GM12891 (cell line): Measurements from ENCODE around the gene SMAD6.

ENCODE experiments used
- DNase-seq: peaks from one replicate; pipeline ENCODE4 v3.0.0; 2011; ENCODE audit warnings: low spot score; ENCODE audit not compliant: insufficient read length
- FAIRE-seq: peaks from 2 replicates; lab custom pipeline; 2011; peaks lifted over from hg19 to GRCh38; lab: Jason Lieb, UNC
- PAX5 ChIP-seq: IDR thresholded peaks from 2 replicates; pipeline ENCODE4 v1.6.1; 2011; ENCODE audit warnings: low read length, moderate library complexity, mild to moderate bottlenecking; ENCODE audit not compliant: insufficient read depth, severe bottlenecking
- POLR2A ChIP-seq: IDR thresholded peaks from 2 replicates; pipeline ENCODE4 v1.6.1; 2011; ENCODE audit warnings: low read depth, low read length, control low read depth
- POLR2AphosphoS5 ChIP-seq: IDR thresholded peaks from 2 replicates; pipeline ENCODE4 v1.6.1; 2011; ENCODE audit warnings: low read depth, low read length, control low read depth
- POU2F2 ChIP-seq: IDR thresholded peaks from 2 replicates; pipeline ENCODE4 v1.6.1; 2011; ENCODE audit warnings: low read depth, mild to moderate bottlenecking, control low read depth, low read length, moderate library complexity
- SPI1 ChIP-seq: IDR thresholded peaks from 2 replicates; pipeline ENCODE4 v1.6.1; 2011; ENCODE audit warnings: low read depth, low read length, control low read depth
- TAF1 ChIP-seq: IDR thresholded peaks from 2 replicates; pipeline ENCODE4 v1.6.1; 2011; ENCODE audit warnings: low read depth, low read length, control low read depth

Gene SMAD6

DNA sequence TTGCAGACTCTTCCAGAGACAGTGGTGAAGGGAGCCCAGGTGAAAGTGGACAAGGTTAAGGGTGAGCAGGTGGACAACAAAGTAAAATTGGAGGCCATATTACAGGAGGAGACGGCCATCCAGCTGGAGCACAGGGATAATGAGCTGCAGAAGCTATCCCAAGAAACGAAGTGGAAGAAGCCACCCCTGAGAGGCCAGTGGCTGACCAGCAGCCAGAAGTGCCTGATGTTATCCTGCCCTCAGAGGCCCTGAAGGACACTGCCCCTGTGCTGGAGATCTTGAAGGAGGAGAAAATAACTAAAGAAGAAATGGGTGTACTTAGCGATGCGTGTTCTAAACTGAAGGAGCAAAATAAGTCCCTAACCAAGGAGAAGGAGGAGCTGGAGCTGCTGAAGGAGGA, 107.6 kb downstream of the SMAD6 start:
- no peak for FAIRE-seq
- TF ChIP-seq POLR2AphosphoS5: no peak
- TF ChIP-seq POLR2A: no peak
- TF ChIP-seq SPI1: no peak
- TF ChIP-seq TAF1: no peak
- TF ChIP-seq POU2F2: no peak
- TF ChIP-seq PAX5: no peak
- no peak for DNase-seq

DNA sequence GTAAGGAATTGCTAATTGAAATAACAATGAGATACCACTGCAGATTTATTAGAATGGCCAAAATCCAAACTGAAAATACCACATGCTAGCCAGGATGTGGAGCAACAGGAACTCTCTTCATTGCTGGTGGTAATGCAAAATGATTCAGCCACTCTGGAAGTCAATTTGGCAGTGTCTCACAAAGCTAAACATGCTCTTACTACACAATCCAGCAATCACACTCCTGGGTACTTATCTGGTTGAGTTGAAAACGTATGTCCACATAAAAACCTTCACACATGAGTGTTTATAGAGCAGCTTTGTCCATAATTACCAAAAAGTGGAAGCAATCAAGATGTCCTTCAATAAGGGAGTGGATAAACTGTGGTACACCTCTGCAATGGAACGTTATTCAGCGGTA, 113.3 kb downstream of the SMAD6 start:
- no peak for DNase-seq
- FAIRE-seq: no peak
- TF ChIP-seq SPI1 (no peak), POU2F2 (no peak), POLR2A (no peak), TAF1 (no peak)

DNA sequence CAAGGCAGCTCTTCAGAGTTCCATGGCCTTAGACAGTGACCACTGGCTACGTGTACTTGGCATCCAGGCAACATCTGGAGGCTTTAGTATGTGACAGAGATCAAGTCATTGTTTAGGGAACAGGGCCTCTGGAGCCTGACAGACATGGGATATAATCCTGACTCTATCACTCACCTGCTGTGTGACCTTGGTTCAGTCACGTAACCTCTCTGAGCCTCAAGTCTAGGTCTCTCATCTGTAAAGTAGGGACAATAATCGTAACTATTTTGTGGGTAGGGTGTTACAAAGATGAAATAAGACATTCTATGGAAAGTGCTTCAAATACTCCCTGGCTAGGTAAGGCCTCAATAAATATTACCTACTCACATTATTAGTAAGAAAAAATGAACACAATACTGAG, 114.2 kb downstream of the SMAD6 start:
- TF ChIP-seq SPI1 (no peak), TAF1 (no peak), POLR2A (no peak), PAX5 (no peak), POU2F2 (no peak), POLR2AphosphoS5 (no peak)
- no peak for DNase-seq
- no peak for FAIRE-seq

DNA sequence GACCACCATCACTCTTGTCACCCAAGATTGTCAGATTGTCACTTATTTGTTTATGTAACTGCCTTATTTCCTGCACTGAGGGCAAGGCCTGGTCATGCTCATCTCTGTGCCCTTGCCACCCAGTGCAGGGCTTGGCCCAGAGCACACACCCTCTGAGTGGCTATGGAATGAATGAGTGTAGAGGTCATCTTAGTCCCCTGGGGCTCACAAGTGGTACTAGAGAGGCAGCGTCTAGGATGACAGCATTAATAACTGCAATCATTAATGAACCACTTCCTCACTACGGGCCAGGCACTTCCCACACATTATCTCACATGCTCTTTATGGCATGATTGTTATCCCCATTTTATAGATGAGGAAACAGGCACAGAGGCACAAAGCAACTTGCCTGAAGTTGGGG, 117.0 kb downstream of the SMAD6 start:
- DNase-seq: no peak
- TF ChIP-seq POU2F2: no peak
- TF ChIP-seq SPI1: no peak
- TF ChIP-seq POLR2A: no peak
- TF ChIP-seq TAF1: no peak
- TF ChIP-seq POLR2AphosphoS5: no peak
- TF ChIP-seq PAX5: no peak
- FAIRE-seq: no peak

DNA sequence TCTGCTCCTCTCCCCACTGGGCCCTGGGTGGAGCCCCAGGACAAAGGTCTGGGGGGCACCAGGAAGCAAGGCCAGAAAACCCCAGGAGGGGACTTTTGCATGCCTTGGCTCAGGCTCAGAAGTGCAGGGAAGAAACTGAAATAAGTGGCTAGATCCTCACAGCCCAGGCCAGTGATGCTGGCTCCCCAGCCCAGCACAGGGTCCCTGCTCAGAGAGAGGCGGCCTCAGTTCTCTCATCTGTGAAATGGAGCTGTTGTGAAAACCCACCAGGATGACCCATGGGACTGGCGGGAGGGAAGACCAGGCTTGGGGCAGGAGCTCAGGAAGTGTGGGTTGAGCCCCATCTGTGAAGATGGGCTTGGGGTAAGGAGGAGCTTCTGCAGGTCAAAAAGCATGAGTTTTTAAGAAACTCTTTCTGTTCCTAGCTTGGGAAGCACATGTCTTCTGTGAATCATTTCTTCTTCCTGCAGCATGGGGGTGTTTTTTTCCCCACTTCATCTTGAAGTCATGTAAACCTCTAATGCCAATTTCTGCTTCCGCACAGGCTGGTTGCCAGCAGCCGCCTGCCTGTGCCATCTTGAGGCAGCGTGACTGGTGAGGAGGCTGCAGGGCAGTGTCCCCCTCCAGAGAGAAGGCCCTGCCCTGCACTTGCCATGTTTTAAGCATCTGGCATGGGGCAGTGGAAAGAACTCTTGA, 118.6 kb downstream of the SMAD6 start:
- no peak for FAIRE-seq
- DNase-seq: no peak

DNA sequence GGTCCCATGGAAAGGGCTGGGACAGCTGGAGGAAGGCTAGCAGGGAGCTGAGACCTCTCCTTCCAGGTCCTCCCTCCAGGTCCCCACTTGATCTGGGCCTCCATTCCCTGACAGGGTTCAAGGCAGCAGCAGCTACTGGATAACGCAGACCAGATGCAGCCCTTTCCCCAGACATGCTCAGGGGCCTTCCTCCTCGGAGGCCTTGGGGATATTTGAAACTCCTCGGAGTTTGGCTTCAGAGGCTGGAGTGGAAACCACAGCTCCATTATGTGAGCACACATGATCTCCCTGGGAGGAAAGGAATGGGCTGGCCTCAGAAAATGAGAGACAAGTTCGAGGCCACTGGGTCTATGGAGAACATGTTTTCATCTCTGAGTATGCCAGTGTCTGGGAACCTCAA, 119.3 kb downstream of the SMAD6 start:
- FAIRE-seq (no peak), DNase-seq (no peak)
- TF ChIP-seq POLR2A: no peak
- TF ChIP-seq POLR2AphosphoS5: no peak
- TF ChIP-seq SPI1: no peak
- TF ChIP-seq TAF1: no peak

More for the DNA sequence above, 118.6 kb downstream of the SMAD6 start:
- no peak for TF ChIP-seq POLR2A
- no peak for TF ChIP-seq PAX5
- TF ChIP-seq TAF1: no peak

DNA sequence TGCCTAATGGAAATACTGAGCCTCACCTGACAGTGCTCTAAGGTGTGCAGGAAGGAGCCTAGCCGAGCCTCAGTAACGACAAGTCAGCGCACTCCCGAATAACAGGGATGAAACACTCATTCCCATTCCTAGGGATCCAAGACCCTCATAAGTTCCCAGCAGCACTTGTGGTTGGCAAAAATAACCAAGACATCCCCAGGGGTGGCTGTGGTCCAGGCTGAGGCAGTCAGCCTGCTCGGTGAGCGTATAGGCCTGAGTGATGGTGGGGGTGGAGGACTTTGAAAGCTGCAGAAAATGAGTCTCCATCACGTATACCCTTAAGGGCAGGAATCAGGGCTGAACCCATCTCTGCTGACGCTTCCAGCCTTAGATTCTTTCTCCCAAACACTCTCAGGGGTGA, 120.1 kb downstream of the SMAD6 start:
- no peak for FAIRE-seq
- TF ChIP-seq TAF1 (no peak), POLR2AphosphoS5 (no peak), POU2F2 (no peak), SPI1 (no peak)
- no peak for DNase-seq

DNA sequence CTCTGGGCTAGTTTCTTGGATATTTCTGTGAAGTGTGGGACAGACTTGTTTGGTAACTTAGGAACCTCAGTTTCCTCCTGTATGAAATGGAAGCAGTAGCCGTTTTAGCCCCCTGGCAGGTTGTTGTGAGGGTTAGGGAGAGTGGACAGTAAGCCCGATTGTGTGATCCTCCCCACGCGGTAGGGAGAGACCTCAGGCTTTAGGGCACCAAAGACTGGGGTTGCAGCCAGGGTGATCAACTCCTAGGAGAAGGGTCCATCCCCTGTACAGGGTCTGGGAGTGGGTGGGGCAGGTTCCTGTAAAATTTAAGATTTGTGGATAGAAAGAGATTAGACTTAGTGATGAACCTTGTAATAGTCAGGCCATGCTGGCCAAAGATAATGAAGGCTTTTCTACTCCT, 120.5 kb downstream of the SMAD6 start:
- no peak for TF ChIP-seq POLR2A
- no peak for TF ChIP-seq TAF1
- TF ChIP-seq POU2F2: no peak
- TF ChIP-seq POLR2AphosphoS5: no peak
- TF ChIP-seq SPI1: no peak
- no peak for TF ChIP-seq PAX5
- FAIRE-seq (no peak), DNase-seq (no peak)

DNA sequence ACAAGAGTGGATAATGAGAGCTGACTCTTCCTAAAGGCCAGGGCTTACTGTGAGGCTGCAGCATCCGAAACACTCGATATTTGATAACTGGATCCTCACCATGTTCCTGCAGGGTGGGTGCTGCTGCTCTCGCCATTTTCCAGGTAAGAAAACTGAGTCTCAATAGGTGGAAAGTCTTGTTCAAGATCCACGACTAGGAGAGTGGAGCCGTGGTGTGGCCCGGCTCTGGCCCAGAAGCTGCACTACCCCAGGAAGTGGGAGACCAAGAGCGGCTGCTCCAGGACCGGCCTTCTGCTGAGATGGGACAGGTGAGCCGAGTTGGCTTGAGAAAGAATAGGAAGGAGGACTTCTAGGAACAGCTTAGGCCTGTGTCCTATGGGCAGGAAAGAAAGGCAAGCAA, 121.6 kb downstream of the SMAD6 start:
- DNase-seq: no peak
- TF ChIP-seq POLR2AphosphoS5 (no peak), POLR2A (no peak), POU2F2 (no peak), SPI1 (no peak), TAF1 (no peak), PAX5 (no peak)
- FAIRE-seq: no peak

DNA sequence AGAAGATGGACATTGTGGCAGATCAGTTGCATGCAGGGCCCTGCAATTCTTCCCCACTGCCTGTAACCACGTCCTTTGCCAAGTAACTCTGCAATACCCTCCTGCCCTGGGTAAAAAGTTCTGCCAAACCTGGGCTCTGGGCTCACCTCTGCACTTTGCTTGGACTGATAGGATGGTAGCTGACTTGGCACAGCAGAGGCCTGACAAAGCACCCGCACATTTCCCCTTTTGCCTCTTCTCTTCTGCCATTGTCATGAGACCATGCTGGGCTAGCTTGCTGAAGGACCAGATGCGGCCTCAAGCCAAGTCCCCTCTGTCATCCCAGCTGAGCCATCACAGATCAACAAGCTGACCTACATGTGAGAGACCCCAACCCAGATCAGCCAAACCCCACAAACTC, 122.4 kb downstream of the SMAD6 start:
- FAIRE-seq (no peak), DNase-seq (no peak)
- TF ChIP-seq POLR2A: no peak
- no peak for TF ChIP-seq POU2F2
- TF ChIP-seq PAX5: no peak
- no peak for TF ChIP-seq POLR2AphosphoS5
- TF ChIP-seq SPI1: no peak
